ENCODE results near the gene MEX3D. TPM values are rescaled to one million over a fixed set of nuclear protein-coding genes. Genes with fewer than 3 reads are reported as not detected.
"Not testable (repeated sequence)": the region's sequence is repeated elsewhere in the genome, so short reads cannot be mapped to it uniquely, and the experiment has no call there.

MEX3D gene
- total RNA-seq, 1 donor, result 2.1 TPM

DNA sequence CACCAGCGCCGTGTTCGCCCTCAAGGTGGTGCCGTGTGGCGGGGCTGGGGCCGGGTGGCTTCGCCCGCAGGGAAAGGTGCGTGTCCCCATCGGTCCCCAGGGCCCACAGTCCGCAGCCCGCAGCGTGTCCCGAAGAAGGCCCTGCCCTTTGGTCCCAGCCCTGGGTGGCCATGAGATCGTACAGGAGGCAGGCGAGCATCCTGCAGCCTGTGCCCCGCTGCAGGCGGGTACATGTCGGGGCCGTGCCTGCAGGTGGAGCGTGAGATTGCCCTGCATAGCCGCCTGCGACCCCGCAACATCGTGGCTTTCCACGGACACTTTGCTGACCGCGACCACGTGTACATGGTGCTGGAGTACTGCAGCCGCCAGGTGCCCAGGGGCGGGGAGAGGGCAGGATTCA is 42.8 kb downstream of the MEX3D start:
- Histone ChIP-seq H3K27me3 (ENCODE audit: insufficient read depth, low read length) (peaks cover 19% of the 10 kb centered on the region), H3K9me3 (ENCODE audit: low read depth, low read length) (no peaks in the 10 kb centered on the region), H3K4me3 (ENCODE audit: low read length) (no peak overlapping the region), H3K4me1 (ENCODE audit: insufficient read depth, low read length) (no peaks in the 10 kb centered on the region)

DNA sequence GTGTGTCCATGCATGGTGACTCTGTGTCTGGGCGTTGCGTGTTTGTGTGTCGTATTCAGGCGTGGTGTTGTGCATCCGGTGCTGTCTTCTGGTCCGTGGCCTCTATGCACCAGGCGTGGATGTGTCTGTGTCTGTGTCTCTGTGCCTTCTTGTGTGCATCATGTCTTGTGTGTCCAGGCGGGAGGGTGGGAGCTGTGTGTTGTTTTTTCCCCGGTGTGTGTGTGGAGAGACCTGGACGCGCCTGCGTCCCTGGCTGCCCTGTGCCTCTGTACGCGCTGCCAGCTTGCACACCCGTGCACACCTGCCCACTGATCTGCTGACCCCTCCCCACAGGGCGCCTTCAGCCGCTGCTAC is 43.2 kb downstream of the MEX3D start:
- peaks cover 19% of the 10 kb centered on the region for H3K27me3 ChIP-seq (ENCODE audit: insufficient read depth, low read length)
- no peak overlapping the region for H3K4me3 ChIP-seq (ENCODE audit: low read length)
- no peaks in the 10 kb centered on the region for H3K4me1 ChIP-seq (ENCODE audit: insufficient read depth, low read length)
- no peaks in the 10 kb centered on the region for H3K9me3 ChIP-seq (ENCODE audit: low read depth, low read length)

DNA sequence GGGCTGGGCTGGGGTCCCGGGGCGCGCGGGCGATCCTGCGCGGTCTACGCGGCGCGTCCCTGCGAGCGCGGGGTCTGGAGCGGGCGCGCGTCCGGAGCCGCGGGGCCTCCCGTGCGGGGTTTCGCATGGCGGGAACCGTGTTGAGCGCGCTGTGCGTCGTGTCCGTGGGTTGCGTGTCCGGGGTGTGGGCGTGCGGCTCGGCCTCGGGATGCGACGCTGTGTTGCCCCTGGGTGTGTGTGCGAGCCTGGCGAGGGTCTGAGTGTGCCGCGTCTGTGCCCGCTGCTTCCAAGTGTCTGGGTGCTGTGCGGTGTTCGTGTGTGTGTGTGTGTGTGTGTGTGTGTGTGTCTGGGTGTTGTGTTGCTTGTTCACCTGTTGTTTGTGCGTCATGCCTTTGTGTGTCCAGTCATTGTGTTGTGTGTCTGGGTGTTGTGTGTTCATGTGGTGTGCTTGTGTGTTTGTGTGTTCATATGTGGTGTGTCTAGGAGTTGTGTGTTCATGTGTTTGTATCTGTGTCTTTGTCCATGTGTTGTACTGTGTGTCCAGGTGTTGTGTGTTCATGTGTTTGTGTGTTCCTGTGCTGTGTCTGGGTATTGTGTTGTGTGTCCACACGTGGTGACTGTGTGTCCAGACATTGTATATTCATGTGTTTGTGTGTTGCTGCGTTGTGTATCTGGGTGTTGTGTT is 43.7 kb downstream of the MEX3D start:
- H3K4me3 ChIP-seq (ENCODE audit: low read length), result no peak overlapping the region
- peaks cover 19% of the 10 kb centered on the region for H3K27me3 ChIP-seq (ENCODE audit: insufficient read depth, low read length)
- H3K4me1 ChIP-seq (ENCODE audit: insufficient read depth, low read length), result no peaks in the 10 kb centered on the region
- H3K9me3 ChIP-seq (ENCODE audit: low read depth, low read length), result no peaks in the 10 kb centered on the region

DNA sequence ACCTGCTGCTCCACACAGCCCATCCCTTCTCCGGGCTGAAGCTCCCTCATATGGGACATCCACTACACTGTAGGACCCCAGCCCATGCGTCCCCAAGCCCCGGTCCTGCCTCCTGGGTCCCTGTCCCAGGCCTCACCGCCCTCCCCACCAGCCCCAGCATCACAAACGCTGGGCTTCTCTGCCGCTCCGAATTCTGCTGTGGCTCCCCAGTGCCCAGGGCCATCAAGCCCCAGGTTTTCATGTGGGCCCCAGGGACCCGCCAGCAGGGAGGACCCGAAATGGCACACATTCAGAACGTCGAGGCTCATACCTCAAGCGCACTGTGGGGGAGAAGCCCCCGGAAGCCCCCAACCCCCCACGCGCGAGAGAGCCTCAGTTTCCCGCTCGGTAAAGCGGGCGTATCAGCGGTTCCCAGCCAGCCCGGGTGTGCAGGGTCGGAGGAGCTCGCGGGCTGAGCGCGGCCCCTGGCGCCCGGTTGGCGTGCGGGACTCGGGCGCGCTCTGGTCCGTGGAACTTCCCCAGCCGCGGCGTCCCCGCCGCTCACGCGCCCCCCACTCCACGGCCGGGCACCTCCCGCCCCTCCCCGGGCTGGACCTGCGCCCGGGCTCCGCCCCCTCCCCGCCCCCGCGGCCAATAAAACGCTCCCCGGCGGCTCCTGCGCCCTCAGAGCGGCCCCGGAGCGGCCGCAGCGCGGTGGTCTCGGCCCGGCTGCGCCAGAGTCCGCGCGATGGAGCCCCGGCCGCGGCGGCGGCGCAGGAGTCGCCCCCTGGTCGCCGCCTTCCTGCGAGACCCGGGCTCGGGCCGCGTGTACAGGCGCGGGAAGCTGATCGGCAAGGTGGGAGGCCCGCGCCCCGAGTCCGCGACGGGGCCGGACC is 44.5 kb downstream of the MEX3D start, which contains the start of gene PLK5:
Gene PLK5 (plus strand): TSS at position 666 of the 875 bp plus-strand sequence. CDS start 2,920 bp downstream, outside the sequence.
- peaks cover 19% of the 10 kb centered on the region for H3K27me3 ChIP-seq (ENCODE audit: insufficient read depth, low read length)
- no peak within 1 kb of the TSS for H3K4me3 ChIP-seq (ENCODE audit: low read length)

DNA sequence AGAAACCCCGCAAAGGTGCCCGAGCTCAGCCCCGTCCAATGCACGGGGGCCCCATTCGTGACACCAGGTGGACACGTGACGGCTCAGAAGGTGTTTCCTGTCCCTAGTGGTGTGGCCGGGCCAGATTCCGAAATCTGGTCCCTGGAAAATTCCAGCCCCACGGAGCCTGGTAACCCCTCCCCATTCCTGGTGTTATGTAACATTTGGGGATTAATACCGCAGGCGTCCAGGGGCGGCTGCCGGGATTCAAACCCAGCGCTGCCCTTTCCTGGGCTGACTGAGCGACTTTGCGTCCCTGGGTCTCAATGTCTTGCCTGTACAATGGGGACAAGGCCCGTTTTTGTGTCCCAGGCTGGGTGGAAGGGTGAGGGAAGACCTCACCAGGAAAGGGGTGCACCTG is 45.3 kb downstream of the MEX3D start:
- no peaks in the 10 kb centered on the region for H3K4me1 ChIP-seq (ENCODE audit: insufficient read depth, low read length)
- H3K9me3 ChIP-seq (ENCODE audit: low read depth, low read length), result no peaks in the 10 kb centered on the region
- H3K4me3 ChIP-seq (ENCODE audit: low read length), result no peak overlapping the region
- peaks cover 19% of the 10 kb centered on the region for H3K27me3 ChIP-seq (ENCODE audit: insufficient read depth, low read length)

More for the DNA sequence above, 44.5 kb downstream of the MEX3D start, which contains the start of gene PLK5:
- no peaks in the 10 kb centered on the region for H3K9me3 ChIP-seq (ENCODE audit: low read depth, low read length)
- no peaks in the 10 kb centered on the region for H3K4me1 ChIP-seq (ENCODE audit: insufficient read depth, low read length)

DNA sequence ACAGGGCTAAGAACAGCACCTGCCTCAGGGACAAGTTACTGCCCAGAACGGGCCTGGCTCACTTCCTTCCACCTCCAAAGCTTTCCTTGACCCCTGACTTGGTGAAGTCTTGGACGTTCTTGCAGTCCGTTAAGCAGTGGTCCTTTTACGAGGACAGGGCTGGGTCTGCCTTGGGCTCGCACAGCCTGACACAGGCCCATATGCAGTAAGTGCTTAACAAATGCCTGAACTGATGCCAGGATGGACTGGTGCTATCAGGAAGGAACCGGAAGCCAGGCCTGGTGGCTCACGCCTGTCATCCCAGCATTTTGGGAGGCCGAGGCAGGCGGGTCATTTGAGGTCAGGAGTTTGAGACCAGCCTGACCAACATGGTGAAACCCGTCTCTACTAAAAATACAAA is 46.1 kb downstream of the MEX3D start:
- Histone ChIP-seq H3K27me3 (ENCODE audit: insufficient read depth, low read length) (peaks cover 19% of the 10 kb centered on the region), H3K9me3 (ENCODE audit: low read depth, low read length) (no peaks in the 10 kb centered on the region), H3K4me1 (ENCODE audit: insufficient read depth, low read length) (no peaks in the 10 kb centered on the region), H3K4me3 (ENCODE audit: low read length) (no peak overlapping the region)

DNA sequence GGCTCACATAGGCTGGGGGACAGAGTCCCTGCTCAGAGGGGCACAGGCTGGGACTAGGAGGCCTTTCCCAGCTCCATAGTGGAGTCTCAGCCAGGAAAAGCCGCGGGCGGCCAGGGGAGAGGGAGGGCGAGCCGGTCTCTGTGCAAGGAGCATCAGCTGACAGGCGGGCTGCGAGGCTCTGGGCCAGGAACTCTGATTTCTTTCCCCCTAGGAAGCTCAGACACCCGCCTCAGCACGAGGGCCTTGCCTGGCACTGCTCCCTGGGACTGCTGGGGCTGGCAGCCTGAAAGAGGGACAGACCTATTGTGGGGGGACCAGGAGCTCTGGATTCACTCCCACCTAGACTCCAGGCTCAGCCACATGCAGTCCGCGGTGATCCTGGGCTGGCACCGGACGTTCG is 46.5 kb downstream of the MEX3D start:
- H3K4me1 ChIP-seq (ENCODE audit: insufficient read depth, low read length), result no peaks in the 10 kb centered on the region
- H3K4me3 ChIP-seq (ENCODE audit: low read length), result no peak overlapping the region
- H3K9me3 ChIP-seq (ENCODE audit: low read depth, low read length), result no peaks in the 10 kb centered on the region
- peaks cover 19% of the 10 kb centered on the region for H3K27me3 ChIP-seq (ENCODE audit: insufficient read depth, low read length)

DNA sequence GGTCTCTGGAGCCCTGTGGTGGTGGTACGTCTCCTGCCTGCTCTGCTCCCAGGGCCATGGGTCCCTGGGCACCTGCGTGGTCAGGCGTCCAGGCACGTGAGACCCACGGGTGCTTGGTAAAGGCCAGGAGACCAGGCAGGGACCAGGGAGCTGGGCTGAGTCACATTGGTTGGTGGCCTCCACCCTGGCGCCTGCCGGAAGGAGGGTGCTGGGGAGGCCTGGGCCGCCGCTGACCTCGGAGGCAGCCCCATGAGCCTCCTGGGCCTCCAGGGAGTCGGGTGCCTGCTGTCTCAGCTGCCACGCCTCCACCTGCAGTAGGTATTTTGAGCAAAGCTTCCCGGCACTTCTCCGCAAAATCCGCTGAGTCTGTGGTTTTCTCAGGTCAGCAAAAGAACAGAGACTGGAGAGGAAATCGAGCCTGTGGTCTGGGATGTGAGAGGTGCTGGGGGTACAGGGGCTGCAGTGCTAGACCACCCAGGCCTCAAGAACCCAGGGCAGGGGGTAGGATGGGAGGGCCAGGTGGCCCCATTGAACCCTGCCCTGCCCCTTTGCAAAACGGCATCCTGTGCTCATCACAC is 47.8 kb downstream of the MEX3D start:
- Histone ChIP-seq H3K4me3 (ENCODE audit: low read length) (no peak overlapping the region), H3K4me1 (ENCODE audit: insufficient read depth, low read length) (no peaks in the 10 kb centered on the region), H3K9me3 (ENCODE audit: low read depth, low read length) (no peaks in the 10 kb centered on the region), H3K27me3 (ENCODE audit: insufficient read depth, low read length) (peaks cover 19% of the 10 kb centered on the region)

DNA sequence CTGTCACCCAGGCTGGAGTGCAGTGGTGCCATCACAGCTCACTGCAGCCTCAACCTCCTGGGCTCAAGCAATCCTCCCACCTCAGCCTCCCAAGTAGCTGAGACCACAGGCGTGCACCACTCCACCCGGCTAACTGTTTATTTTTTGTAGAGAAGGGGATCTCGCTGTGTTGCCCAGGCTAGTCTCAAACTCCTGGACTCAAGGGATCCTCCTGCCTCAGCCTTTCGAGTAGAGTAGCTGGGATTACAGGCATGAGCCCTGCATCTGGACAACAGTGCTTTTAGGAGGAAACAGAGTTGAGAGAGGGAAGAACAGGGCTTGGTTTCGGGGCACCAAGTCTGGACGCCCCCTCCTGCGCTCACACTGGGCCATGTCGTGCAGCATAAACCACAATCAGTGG is 48.3 kb downstream of the MEX3D start:
- not testable (repeated sequence) for H3K9me3 ChIP-seq (ENCODE audit: low read depth, low read length); H3K4me3 ChIP-seq (ENCODE audit: low read length); H3K4me1 ChIP-seq (ENCODE audit: insufficient read depth, low read length)
- H3K27me3 ChIP-seq (ENCODE audit: insufficient read depth, low read length), result peaks cover 17% of the 10 kb centered on the region

DNA sequence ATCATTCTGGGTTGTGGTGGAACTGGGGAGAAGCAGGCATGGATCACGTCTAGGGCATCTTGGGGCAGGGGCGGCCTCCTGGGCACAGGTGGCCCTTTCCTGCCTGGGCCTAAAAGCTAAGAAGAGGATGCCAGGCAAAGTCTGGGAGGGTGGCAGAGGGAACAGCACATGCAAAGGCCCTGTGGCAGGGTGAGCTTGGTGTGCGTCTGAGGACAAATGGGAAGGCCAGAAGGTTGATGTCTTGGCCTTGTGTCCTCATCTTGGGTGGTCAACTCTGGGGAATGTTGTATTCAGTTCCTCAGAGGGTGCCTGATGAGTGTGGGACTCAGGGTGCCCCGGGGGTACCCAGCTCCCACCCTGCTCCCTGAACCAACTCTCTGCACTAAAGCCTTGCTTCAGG is 49.7 kb downstream of the MEX3D start:
- Histone ChIP-seq H3K4me1 (ENCODE audit: insufficient read depth, low read length) (peaks cover 2% of the 10 kb centered on the region), H3K27me3 (ENCODE audit: insufficient read depth, low read length) (peaks cover 11% of the 10 kb centered on the region), H3K9me3 (ENCODE audit: low read depth, low read length) (no peaks in the 10 kb centered on the region), H3K4me3 (ENCODE audit: low read length) (no peak overlapping the region)

DNA sequence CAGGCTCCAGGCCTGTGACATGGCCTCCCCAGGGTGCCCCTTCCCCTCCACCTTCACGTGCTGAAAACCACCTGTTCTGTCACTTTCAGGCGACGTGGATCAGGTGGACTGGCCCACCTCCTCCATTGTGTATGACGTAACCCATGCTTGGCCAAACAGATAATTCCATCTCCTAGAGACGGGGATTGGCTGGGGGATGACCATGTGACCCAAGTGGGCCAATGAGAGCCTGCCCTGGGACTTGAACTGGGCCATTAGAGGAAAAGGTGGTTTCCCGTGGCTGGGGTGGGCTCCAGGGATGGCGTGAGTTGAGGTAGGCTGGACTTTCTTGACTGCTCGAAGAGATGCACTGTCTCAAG is 51.8 kb downstream of the MEX3D start:
- H3K9me3 ChIP-seq (ENCODE audit: low read depth, low read length), result no peaks in the 10 kb centered on the region
- peaks cover 3% of the 10 kb centered on the region for H3K27me3 ChIP-seq (ENCODE audit: insufficient read depth, low read length)

DNA sequence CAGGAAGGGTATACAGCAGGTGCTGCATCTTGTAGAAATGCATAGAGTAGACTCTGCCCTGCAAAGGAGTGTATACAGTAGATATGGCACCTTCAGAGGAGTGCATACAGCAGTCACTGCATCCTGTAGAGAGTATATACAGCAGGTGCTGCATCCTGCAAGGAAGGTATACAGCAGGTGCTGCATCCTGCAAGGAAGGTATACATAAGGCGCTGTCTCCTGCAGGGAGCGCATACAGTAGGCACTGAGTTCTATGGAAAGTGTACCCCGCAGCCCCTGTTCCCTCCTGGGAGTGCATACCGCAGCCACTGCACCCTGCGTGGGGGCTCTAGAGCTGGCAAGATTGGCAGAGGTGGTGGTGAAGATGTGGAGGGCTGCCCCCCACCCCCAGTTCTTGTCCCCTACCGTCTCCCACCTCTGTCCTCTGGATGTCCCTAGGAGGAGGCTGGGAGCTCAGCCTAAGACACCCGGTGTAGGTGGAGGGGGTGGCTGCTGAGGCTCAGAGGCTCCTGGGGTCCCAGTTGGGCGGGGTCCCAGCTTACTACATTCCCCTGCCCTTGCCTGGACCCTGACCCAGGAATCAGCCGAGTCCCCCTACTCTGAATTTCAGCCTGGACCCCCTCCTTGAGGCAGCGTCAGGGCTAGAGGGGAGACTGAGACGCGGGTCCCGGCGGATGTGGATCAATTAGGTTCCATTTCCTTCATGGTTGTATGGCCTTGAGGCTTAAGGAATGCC is 53.0 kb downstream of the MEX3D start:
- H3K4me1 ChIP-seq (ENCODE audit: insufficient read depth, low read length), result peaks cover 6% of the 10 kb centered on the region
- H3K27me3 ChIP-seq (ENCODE audit: insufficient read depth, low read length), result peaks cover 3% of the 10 kb centered on the region
- H3K4me3 ChIP-seq (ENCODE audit: low read length), result no peak overlapping the region
- no peaks in the 10 kb centered on the region for H3K9me3 ChIP-seq (ENCODE audit: low read depth, low read length)

More for the DNA sequence above, 51.8 kb downstream of the MEX3D start:
- H3K4me3 ChIP-seq (ENCODE audit: low read length), result no peak overlapping the region
- H3K4me1 ChIP-seq (ENCODE audit: insufficient read depth, low read length), result peaks cover 6% of the 10 kb centered on the region

DNA sequence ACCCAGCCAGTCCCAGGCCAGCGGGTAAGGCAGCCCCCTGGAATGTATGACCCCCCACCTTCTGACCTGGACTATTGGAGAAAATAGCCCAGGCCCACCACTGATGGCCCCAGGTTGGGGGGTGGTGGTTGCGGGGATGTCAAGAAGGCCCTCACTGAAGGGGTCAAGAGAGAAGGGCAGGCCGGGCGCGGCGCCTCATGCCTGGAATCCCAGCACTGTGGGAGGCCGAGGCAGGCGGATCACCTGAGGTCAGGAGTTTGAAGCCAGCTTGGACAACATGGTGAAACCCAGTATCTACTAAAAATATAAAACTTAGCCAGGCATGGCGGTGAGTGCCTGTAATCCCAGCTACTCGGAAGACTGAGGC is 53.8 kb downstream of the MEX3D start:
- Histone ChIP-seq H3K4me3 (ENCODE audit: low read length) (no peak overlapping the region), H3K4me1 (ENCODE audit: insufficient read depth, low read length) (peaks cover 6% of the 10 kb centered on the region), H3K9me3 (ENCODE audit: low read depth, low read length) (no peaks in the 10 kb centered on the region), H3K27me3 (ENCODE audit: insufficient read depth, low read length) (peaks cover 7% of the 10 kb centered on the region)

DNA sequence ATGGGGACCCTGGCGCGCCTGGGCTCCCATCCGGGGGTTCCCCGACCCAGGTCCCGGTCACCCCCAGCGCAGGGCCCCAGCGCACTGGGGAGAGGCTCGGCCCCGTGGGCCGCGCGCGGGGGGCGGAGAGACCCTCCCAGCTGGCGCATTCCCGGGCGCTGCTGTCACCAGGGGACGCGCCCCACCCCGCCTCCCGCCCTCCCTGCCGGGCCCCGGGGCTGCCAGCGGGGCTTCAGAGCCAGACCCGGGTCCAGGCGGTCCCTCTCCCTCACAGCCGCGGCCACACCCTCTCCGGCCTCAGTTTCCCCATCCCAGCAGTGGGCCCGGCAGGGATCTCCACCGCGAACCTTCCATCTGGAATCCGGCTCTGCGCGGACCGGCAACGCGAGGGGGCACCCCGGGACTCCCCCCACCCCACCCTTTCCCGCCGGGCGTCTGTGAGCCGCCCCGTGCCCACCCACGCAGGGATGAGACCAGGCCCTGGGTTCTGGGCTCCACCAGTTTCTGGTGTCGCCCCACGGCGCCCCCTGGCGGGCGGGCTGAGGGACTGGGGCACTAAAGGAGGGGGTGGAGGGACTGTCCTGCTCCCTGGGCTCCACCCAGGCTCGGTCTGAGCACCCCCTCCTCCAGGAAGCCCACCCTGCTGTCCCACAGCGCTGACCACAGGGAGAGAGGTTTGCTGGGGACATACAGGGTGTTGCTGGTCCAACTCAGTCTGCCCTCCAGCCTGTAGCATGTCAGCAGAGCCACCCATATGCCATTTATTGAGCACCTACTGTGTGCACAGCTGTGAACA is 54.4 kb downstream of the MEX3D start:
- Histone ChIP-seq H3K4me3 (ENCODE audit: low read length) (no peak overlapping the region), H3K4me1 (ENCODE audit: insufficient read depth, low read length) (peaks cover 6% of the 10 kb centered on the region), H3K27me3 (ENCODE audit: insufficient read depth, low read length) (peaks cover 8% of the 10 kb centered on the region), H3K9me3 (ENCODE audit: low read depth, low read length) (no peaks in the 10 kb centered on the region)
